Measurements from ENCODE around the gene CLN3.

CLN3 gene

DNA sequence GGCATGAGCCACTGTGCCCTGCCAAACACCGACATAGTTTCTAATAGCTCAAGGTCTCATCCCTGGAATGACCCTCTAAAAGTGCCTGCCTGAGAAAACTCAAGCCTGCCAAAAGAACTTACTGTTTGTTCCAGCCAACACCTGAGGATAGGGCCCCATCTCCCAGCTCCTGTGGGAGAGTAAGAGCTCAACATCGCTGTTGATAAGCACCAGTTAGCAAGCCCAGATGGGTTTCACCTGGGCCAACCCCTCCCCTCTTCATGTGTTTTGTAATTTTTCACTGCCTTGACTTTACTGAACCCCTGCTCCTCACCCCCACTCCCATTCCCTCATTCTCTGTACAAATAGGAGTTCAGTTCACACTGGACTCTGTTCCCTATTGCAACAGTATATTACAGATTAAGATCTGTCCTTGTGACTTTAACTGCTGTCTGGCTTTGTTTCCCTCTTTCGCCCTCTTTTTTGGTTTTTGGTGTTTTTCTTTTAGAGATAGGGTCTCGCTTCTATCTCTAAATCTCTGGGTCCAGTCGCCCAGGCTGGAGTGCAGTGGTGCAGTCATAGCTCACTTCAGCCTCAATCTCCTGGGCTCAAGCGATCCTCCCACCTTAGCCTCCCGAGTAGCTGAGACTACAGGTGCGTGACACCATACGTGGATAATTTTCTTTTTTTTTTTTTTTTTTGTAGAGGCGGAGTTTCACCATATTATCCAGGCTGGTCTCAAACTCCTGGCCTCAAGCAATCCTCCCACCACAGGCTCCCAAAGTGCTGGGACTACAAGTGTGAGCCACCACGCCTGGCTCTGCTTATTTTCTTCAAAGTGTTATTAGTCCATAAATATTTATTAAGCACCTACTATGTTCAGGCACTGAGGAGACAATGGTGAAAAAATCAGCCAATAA is 34.6 kb upstream of the CLN3 start:
- H3K4me3 ChIP-seq (replicated peaks; ENCODE audit: low read depth, low read length) = no peak overlapping the region
- DNase-seq (ENCODE audit: extremely low read depth, low read depth) = no peak
- TF ChIP-seq, protein P1, sequence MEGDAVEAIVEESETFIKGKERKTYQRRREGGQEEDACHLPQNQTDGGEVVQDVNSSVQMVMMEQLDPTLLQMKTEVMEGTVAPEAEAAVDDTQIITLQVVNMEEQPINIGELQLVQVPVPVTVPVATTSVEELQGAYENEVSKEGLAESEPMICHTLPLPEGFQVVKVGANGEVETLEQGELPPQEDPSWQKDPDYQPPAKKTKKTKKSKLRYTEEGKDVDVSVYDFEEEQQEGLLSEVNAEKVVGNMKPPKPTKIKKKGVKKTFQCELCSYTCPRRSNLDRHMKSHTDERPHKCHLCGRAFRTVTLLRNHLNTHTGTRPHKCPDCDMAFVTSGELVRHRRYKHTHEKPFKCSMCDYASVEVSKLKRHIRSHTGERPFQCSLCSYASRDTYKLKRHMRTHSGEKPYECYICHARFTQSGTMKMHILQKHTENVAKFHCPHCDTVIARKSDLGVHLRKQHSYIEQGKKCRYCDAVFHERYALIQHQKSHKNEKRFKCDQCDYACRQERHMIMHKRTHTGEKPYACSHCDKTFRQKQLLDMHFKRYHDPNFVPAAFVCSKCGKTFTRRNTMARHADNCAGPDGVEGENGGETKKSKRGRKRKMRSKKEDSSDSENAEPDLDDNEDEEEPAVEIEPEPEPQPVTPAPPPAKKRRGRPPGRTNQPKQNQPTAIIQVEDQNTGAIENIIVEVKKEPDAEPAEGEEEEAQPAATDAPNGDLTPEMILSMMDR (IDR thresholded peaks at IDR 0.05; ENCODE audit: low read depth, low read length, missing control alignments) = no peak

DNA sequence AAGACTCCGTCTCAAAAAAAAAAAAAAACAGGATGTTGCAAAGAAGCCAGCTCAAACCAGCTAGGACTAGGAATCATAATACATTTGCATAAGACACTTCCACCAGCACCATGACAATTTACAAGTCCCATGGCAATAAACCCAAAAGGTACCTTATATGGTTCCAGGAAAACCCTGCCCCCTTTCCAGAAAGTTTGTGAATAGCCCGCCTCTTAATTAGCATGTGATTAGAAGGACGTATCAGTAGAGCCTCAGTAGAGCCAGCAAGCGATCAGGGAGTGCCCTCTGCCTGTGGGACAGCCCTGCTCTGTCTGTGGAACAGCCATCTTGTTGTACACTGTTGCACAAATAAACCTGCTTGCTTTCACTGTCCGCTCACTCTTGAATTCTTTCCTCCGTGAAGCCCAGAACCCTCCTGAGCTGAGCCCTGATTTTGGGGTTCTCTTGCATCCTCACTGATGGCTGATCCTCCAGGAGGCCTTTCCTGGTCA is 32.9 kb upstream of the CLN3 start:
- TF ChIP-seq, protein P1 (IDR thresholded peaks at IDR 0.05; ENCODE audit: low read depth, low read length, missing control alignments) = no peak
- no peak overlapping the region for H3K4me3 ChIP-seq (replicated peaks; ENCODE audit: low read depth, low read length)
- DNase-seq (ENCODE audit: extremely low read depth, low read depth) = no peak

DNA sequence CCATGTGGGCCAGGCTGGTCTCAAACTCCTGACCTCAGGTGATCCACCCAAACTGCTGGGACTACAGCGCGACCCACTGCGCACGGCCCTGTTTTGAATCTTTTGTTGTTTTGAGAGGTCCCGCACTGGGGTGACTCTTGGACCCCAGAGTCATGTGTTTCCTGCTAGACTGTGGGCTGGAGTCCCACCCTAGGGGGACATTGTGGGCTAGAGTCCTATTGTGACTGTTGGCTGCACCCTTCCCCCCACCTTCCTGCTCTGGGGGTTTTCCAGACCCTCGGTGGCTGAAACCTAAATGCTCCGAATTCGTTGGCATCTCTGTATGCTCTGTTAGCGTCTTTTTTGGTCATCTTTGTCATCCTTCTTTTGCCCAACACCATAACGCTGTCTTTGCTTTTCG is 30.9 kb upstream of the CLN3 start:
- TF ChIP-seq, protein P1 (IDR thresholded peaks at IDR 0.05; ENCODE audit: low read depth, low read length, missing control alignments) = no peak
- H3K4me3 ChIP-seq (replicated peaks; ENCODE audit: low read depth, low read length) = no peak overlapping the region
- DNase-seq (ENCODE audit: extremely low read depth, low read depth) = no peak

DNA sequence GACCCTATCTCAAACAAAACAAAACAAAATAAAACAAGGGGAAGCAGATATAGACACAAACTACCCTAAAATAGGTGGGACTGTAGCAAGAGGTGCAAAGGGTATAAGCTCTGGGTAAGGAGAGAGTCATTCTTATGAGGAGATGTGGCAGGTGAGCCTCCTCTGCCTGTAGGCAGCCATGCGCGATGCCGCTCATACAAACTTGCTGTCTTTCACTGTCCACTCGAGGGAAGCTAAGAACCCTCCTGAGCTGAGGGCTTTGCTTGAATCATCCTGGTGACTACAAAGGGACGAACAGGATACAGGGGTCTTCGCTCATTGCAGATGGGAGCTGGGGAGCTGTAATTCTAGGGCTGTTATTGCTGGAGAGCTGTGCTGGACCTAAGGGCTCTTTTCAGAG is 29.6 kb upstream of the CLN3 start:
- no peak for DNase-seq (ENCODE audit: extremely low read depth, low read depth)
- TF ChIP-seq, protein P1 (IDR thresholded peaks at IDR 0.05; ENCODE audit: low read depth, low read length, missing control alignments) = no peak
- H3K4me3 ChIP-seq (replicated peaks; ENCODE audit: low read depth, low read length) = no peak overlapping the region

DNA sequence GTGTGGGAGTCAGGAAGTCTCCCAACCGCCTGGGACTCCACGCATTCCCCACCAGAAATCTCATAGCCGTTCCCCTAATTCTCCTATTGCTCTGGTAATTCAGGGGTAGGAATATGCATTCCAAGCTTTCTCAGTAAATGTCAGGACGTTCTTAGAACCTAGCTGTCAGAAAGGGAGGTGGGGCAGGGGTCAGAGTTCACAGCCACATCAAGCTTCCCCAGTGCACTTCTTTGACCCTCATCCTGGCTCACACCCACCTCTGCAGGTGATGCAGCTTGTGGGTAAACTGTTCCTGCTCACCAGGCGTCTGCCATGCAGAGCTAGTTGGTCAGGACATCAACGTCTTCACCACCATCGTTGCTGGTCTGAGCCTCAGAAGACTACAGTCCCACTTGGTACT is 28.8 kb upstream of the CLN3 start:
- H3K4me3 ChIP-seq (replicated peaks; ENCODE audit: low read depth, low read length) = no peak overlapping the region
- TF ChIP-seq, protein P1 (IDR thresholded peaks at IDR 0.05; ENCODE audit: low read depth, low read length, missing control alignments) = no peak
- DNase-seq (ENCODE audit: extremely low read depth, low read depth) = no peak

DNA sequence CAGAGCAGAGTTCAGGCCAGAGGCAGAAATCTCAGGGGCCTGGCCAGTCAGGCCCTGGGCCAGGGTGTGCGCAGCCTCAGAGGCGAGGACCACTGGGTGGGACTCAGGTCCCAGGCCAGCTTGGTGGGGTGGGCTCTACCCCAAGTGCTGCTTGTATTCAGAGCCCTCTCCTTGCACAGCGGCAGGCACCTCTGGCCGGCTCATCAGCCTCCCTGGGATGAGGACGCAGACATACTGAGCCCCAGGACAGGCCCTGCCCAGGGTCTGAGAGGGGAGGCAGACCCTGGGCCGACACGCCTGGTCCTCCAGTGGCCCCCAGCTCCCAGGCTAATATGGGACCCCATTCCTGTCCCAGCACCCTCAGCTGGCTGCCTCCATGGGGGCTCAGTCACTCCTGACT is 22.4 kb upstream of the CLN3 start:
- H3K4me3 ChIP-seq (replicated peaks; ENCODE audit: low read depth, low read length) = no peak overlapping the region
- TF ChIP-seq, protein P1 (IDR thresholded peaks at IDR 0.05; ENCODE audit: low read depth, low read length, missing control alignments) = no peak
- DNase-seq (ENCODE audit: extremely low read depth, low read depth) = no peak

All from HFF-Myc (cell line).